Measurements from ENCODE around the gene ITGA1.

DNA sequence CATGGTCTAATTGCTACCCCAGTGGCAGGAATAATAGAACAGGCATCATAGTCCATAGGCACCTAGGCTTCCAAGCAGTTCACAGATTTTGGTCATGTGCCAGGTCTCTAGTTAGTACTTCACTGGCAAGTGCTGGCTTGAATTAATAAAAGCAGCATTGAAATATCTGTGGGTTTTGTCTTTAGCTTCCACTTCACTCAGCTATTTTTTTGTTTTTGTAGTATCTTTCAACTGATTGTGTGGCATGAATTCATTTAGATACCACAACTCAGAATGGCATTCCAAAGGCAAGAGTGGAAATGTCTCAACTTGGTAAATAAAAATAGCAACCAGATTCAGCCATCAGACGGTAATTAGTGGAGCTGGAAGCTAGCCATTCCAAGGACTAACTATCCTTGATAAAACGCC is 173.6 kb downstream of the ITGA1 start:
- TF ChIP-seq, protein P1, sequence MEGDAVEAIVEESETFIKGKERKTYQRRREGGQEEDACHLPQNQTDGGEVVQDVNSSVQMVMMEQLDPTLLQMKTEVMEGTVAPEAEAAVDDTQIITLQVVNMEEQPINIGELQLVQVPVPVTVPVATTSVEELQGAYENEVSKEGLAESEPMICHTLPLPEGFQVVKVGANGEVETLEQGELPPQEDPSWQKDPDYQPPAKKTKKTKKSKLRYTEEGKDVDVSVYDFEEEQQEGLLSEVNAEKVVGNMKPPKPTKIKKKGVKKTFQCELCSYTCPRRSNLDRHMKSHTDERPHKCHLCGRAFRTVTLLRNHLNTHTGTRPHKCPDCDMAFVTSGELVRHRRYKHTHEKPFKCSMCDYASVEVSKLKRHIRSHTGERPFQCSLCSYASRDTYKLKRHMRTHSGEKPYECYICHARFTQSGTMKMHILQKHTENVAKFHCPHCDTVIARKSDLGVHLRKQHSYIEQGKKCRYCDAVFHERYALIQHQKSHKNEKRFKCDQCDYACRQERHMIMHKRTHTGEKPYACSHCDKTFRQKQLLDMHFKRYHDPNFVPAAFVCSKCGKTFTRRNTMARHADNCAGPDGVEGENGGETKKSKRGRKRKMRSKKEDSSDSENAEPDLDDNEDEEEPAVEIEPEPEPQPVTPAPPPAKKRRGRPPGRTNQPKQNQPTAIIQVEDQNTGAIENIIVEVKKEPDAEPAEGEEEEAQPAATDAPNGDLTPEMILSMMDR (IDR thresholded peaks at IDR 0.05 in 4 of 5, conservative IDR thresholded peaks at IDR 0.05 in 1 of 5), result no peak
- no peak for TF ChIP-seq POLR2A (IDR thresholded peaks at IDR 0.05)
